GM12878 (cell line): Measurements from ENCODE around the gene ADAMTSL2. TPM values are rescaled to one million over a fixed set of nuclear protein-coding genes. Genes with fewer than 3 reads are reported as not detected.

Source experiments
- ATAC-seq: fragments of 200-7000 bp; cut with Tn5 transposase; 3 replicates; pipeline ENCODE4 v1.9.1; 2020; ENCODE audit warnings: mild to moderate bottlenecking, moderate library complexity
- BruUV-seq: library from RNA; stranded (reverse); fragments of 400-500 nt; replicated peaks from 2 replicates; lab custom pipeline; 2021; lab: Mats Ljungman, UMichigan
- CTCF ChIA-PET: fragments of 300-600 bp; sonication (Branson Sonifier 250); formaldehyde crosslinking; extraction: SDS; loops from one replicate; lab custom pipeline; 2021; ENCODE audit warnings: inconsistent platforms; lab: Yijun Ruan, JAX
- POLR2A ChIA-PET: fragments of 350-600 bp; formaldehyde crosslinking; extraction: SDS; loops from one replicate; lab custom pipeline; 2021; ENCODE audit warnings: inconsistent platforms; lab: Charles Lee
- RAD21 ChIA-PET: fragments of 300-600 bp; sonication (Branson Sonifier 250); formaldehyde crosslinking; loops from one replicate; lab custom pipeline; 2023; ENCODE audit warnings: antibody characterized with exemption; ENCODE audit not compliant: unreplicated experiment; lab: Charles Lee
- SMC1A ChIA-PET: fragments of 300-600 bp; sonication (Branson Sonifier 250); formaldehyde crosslinking; loops from one replicate; lab custom pipeline; 2023; ENCODE audit not compliant: unreplicated experiment, uncharacterized antibody; lab: Charles Lee
- DNase-seq: peaks from one replicate; pipeline ENCODE4 v3.0.0-alpha.2; 2011; ENCODE audit warnings: low read depth, low spot score
- FAIRE-seq: peaks from 3 replicates; lab custom pipeline; 2011; peaks lifted over from hg19 to GRCh38; lab: Jason Lieb, UNC
- H2AFZ ChIP-seq: 2 replicates; pipeline ENCODE4 v1.6.0; 2011; ENCODE audit warnings: low read depth, low read length, control low read depth; ENCODE audit not compliant: control insufficient read depth
- H3K27ac ChIP-seq: 2 replicates; pipeline ENCODE4 v1.5.1; 2011; ENCODE audit warnings: control low read depth; ENCODE audit not compliant: control insufficient read depth, insufficient read depth
- H3K27me3 ChIP-seq, 2 experiments: replicated peaks in 1 of 2; 2 replicates each; pipeline versions ENCODE4 v1.6.0 to v1.6.1; 2011; ENCODE audit warnings: low read length in 1 of 2; ENCODE audit not compliant: control insufficient read depth in 2 of 2, insufficient read depth in 2 of 2
- H3K36me3 ChIP-seq, 2 experiments: 2 replicates each; pipeline ENCODE4 v1.5.1; 2011; ENCODE audit warnings: low read length in 1 of 2; ENCODE audit not compliant: control insufficient read depth in 2 of 2, insufficient read depth in 2 of 2
- H3K4me1 ChIP-seq: 2 replicates; pipeline ENCODE4 v1.6.1; 2011; ENCODE audit warnings: mild to moderate bottlenecking, low read length, moderate library complexity, mixed read lengths; ENCODE audit not compliant: control insufficient read depth, insufficient read depth
- H3K4me2 ChIP-seq: 2 replicates; pipeline ENCODE4 v1.6.0; 2011; ENCODE audit warnings: control low read depth; ENCODE audit not compliant: control insufficient read depth, insufficient read depth
- H3K4me3 ChIP-seq: fragments of 200-600 bp; sonication (generic); 2 replicates; pipeline ENCODE4 v1.5.1; 2016
- H3K79me2 ChIP-seq: 2 replicates; pipeline ENCODE4 v1.6.0; 2011; ENCODE audit warnings: low read length; ENCODE audit not compliant: control insufficient read depth, insufficient read depth
- H3K9ac ChIP-seq: 2 replicates; pipeline ENCODE4 v1.8.0; 2011; ENCODE audit warnings: low read length, control low read depth, mixed read lengths; ENCODE audit not compliant: control insufficient read depth, insufficient read depth
- H3K9me3 ChIP-seq: replicated peaks from 3 replicates; pipeline ENCODE4 v1.5.1; 2011; ENCODE audit warnings: mild to moderate bottlenecking, low read length; ENCODE audit not compliant: control insufficient read depth, insufficient read depth
- H4K20me1 ChIP-seq: 2 replicates; pipeline ENCODE4 v1.6.0; 2011; ENCODE audit not compliant: control insufficient read depth, insufficient read depth
- BCL3 ChIP-seq: IDR thresholded peaks from 2 replicates; pipeline ENCODE4 v1.6.1; 2011; ENCODE audit warnings: borderline replicate concordance, low read depth, mild to moderate bottlenecking, moderate library complexity, low read length; ENCODE audit not compliant: insufficient read depth, poor library complexity, severe bottlenecking
- E4F1 ChIP-seq: fragments of 450-650 bp; IDR thresholded peaks from 2 replicates; pipeline ENCODE4 v1.6.1; 2018; ENCODE audit warnings: borderline replicate concordance, mild to moderate bottlenecking; ENCODE audit not compliant: partially characterized antibody
- EP300 ChIP-seq, 2 experiments: fragments of 150-350 bp in 1 of 2; IDR thresholded peaks; 2 replicates each; pipeline ENCODE4 v1.6.1; 2011 to 2012; ENCODE audit warnings: low read depth in 2 of 2, low read length in 2 of 2, borderline replicate concordance in 1 of 2, improper control_type of control experiment in 1 of 2, inconsistent platforms in 1 of 2; ENCODE audit not compliant: control insufficient read depth in 1 of 2
- EZH2 ChIP-seq: IDR thresholded peaks from 2 replicates; pipeline ENCODE4 v1.6.1; 2012; ENCODE audit warnings: low read depth, mild to moderate bottlenecking, control low read depth, inconsistent platforms, low read length, borderline replicate concordance; ENCODE audit not compliant: control insufficient read depth
- HSF1 ChIP-seq: fragments of 150-350 bp; IDR thresholded peaks from 2 replicates; pipeline ENCODE4 v1.6.1; 2014; ENCODE audit warnings: mild to moderate bottlenecking, low read depth, low read length
- IRF4 ChIP-seq: IDR thresholded peaks from 2 replicates; pipeline ENCODE4 v1.6.1; 2011; ENCODE audit warnings: low read depth, low read length
- PAX8 ChIP-seq: fragments of 450-650 bp; IDR thresholded peaks from 2 replicates; pipeline ENCODE4 v1.6.1; 2017; ENCODE audit warnings: mild to moderate bottlenecking, moderate library complexity
- WGBS: methylation state at CpG from one replicate; pipeline ENCODE4 v1.1.6; 2016; ENCODE audit warnings: low lambda C conversion rate; ENCODE audit not compliant: insufficient replicate concordance, insufficient coverage; ENCODE audit errors: missing lambda C conversion rate; 5-methylcytosine and 5-hydroxymethylcytosine counted together
- in situ Hi-C: fragments of 300-500 bp; cut with MboI; formaldehyde crosslinking; loops from 9 replicates; pipeline ENCODE4 v1.14.3; 2018; ENCODE audit warnings: mixed read lengths
- intact Hi-C: fragments of 100-400 bp; cut with micrococcal nuclease; formaldehyde crosslinking; loops from one replicate; pipeline ENCODE4 v1.14.2; 2022; ENCODE audit not compliant: unreplicated experiment
- polyA plus RNA-seq, 11 experiments: library from polyadenylated mRNA; depleted of rRNA in 4 of 11; unstranded in 6 of 11; stranded (reverse) in 5 of 11; fragments of >200 nt; fragmentation: Nextera tagmentation in 4 of 11; fragmentation: Illumina TruSeq in 1 of 11; extraction: Ambion mirVana in 4 of 11; extraction: Trizol in 1 of 11; gene quantifications; 1 replicate in 1 of 11; 2 replicates in 10 of 11; pipeline versions ENCODE4 v1.2.1 to v1.2.3, GENCODE V29; 2011 to 2016; ENCODE audit warnings: inconsistent platforms in 2 of 11, missing spikeins in 2 of 11, low read depth in 1 of 11
- total RNA-seq, 4 experiments: library from RNA; depleted of rRNA in 3 of 4; stranded (reverse); fragments of >200 nt in 3 of 4; fragmentation: Illumina TruSeq in 1 of 4; extraction: Trizol in 1 of 4; gene quantifications; 2 replicates each; pipeline versions ENCODE4 v1.2.1 to v1.2.3, GENCODE V29; 2013 to 2021

The ADAMTSL2 gene
- total and polyA plus RNA-seq, 10 of the 15 experiments (the other 5 are each of a cell fraction or from before 2014, with no cell fraction given): 0.07 TPM; not detected in 9

GRCh38 chr9:133489253-133490190, 45.0 kb upstream of the ADAMTSL2 start:
- intact Hi-C loops (loop anchor here (10.0 kb wide), 1 partner anchor 465 kb away; no protein-coding TSS in a partner anchor), in situ Hi-C loops (loop anchor here (5.0 kb wide), 1 partner anchor 302 kb away; no protein-coding TSS in a partner anchor)
- H3K4me1 ChIP-seq: peaks cover 3% of the 10 kb centered on the region
- FAIRE-seq: no peak
- H3K79me2 ChIP-seq: no peaks in the 10 kb centered on the region
- H3K9ac ChIP-seq: no peak overlapping the region
- H3K27ac ChIP-seq: no peak overlapping the region
- no peak overlapping the region for H3K4me2 ChIP-seq
- ATAC-seq: no peak
- no peaks in the 10 kb centered on the region for H4K20me1 ChIP-seq
- H3K27me3 ChIP-seq: no peaks in the 10 kb centered on the region; a peak in 3 of 4 replicates
- DNase-seq: no peak
- no peaks in the 10 kb centered on the region for H3K36me3 ChIP-seq
- WGBS: 22% methylated on average over 19 of the region's 19 CpGs
- H3K9me3 ChIP-seq: no peaks in the 10 kb centered on the region
- ChIA-PET SMC1A (no interaction called here), CTCF (interaction anchor here (7.7 kb wide), 1 partner anchor 302 kb away, joined by 61 read pairs; no protein-coding TSS in a partner anchor), POLR2A (no interaction called here), RAD21 (no interaction called here)
- TF ChIP-seq IRF4 (no peak), BCL3 (peak; percentile 59)
- no TSS peak for BruUV-seq
- no peak overlapping the region for H3K4me3 ChIP-seq
- H2AFZ ChIP-seq: no peak overlapping the region

- Histone ChIP-seq H3K27ac (no peak overlapping the region), H2AFZ (no peak overlapping the region), H3K4me1 (peaks cover 3% of the 10 kb centered on the region), H3K9me3 (no peaks in the 10 kb centered on the region), H3K79me2 (no peaks in the 10 kb centered on the region), H3K4me3 (no peak overlapping the region), H3K4me2 (no peak overlapping the region), H4K20me1 (no peaks in the 10 kb centered on the region), H3K27me3 (no peaks in the 10 kb centered on the region; a peak in 3 of 4 replicates), H3K9ac (no peak overlapping the region), H3K36me3 (no peaks in the 10 kb centered on the region)
- TF ChIP-seq PAX8: no peak
- TF ChIP-seq E4F1: no peak
- TF ChIP-seq EZH2: no peak
- TF ChIP-seq HSF1: no peak
- TF ChIP-seq EP300 (IDR thresholded peaks at IDR 0.05; ENCODE audit: borderline replicate concordance in 1 of 2, control insufficient read depth in 1 of 2, low read depth in 2 of 2, low read length in 2 of 2): no peak
- WGBS: 14% methylated on average over 12 of the region's 13 CpGs
- ATAC-seq: no peak
- SMC1A ChIA-PET: no interaction called here
- intact Hi-C loops (no loop called here), in situ Hi-C loops (no loop called here)
- RAD21 ChIA-PET: no interaction called here
- POLR2A ChIA-PET: interaction anchor here (0.6 kb wide), 1 partner anchor 698 kb away, joined by 10 read pairs; no protein-coding TSS in a partner anchor
- FAIRE-seq: no peak
- no TSS peak for BruUV-seq
- CTCF ChIA-PET: interaction anchor here (7.7 kb wide), 1 partner anchor 303 kb away, joined by 61 read pairs; no protein-coding TSS in a partner anchor
- no peak for DNase-seq
Observed at GRCh38 chr9:133490201-133490681, 44.3 kb upstream of the ADAMTSL2 start.
